GM06990 (cell line): Measurements from ENCODE around the gene GTSF1L.

Source experiments
- DNase-seq: peaks from one replicate; pipeline ENCODE4 v3.0.0-alpha.2; 2011; ENCODE audit not compliant: insufficient read length; ENCODE audit errors: extremely low read depth
- H3K27me3 ChIP-seq: replicated peaks from 2 replicates; pipeline ENCODE4 v1.6.0; 2011; ENCODE audit warnings: low read length; ENCODE audit not compliant: control insufficient read depth, insufficient read depth
- H3K36me3 ChIP-seq: 2 replicates; pipeline ENCODE4 v1.5.1; 2011; ENCODE audit warnings: low read length; ENCODE audit not compliant: control insufficient read depth, insufficient read depth
- H3K4me3 ChIP-seq: replicated peaks from 2 replicates; pipeline ENCODE4 v1.5.1; 2011; ENCODE audit warnings: low read depth, mild to moderate bottlenecking, control low read depth, low read length
- TF ChIP-seq, protein P1 (sequence below): IDR thresholded peaks from 2 replicates; pipeline ENCODE4 v1.5.1; 2011; ENCODE audit warnings: low read length, control low read depth, mild to moderate bottlenecking, inconsistent platforms; ENCODE audit not compliant: insufficient read depth, poor library complexity, severe bottlenecking

GTSF1L gene

DNA sequence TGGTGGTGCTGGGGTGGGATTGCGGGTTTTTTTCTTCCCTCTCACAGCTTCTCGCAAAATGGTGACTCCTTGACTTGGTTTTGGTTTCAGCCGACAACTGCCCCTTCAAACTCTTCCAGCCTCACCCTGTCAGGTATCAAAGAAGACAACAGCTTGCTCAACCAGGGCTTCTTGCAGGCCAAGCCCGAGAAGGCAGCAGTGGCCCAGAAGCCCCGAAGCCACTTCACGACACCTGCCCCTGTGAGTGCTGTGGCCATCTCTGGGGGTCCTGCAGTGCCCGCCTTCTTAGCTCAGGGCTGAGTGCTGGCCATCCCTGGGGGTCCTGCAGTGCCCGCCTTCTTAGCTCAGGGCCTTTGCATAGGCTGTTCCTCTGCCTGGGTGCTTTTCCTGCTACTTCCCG, 11.8 kb downstream of the GTSF1L start:
- Histone ChIP-seq H3K36me3 (peaks cover 40% of the 10 kb centered on the region), H3K27me3 (no peaks in the 10 kb centered on the region), H3K4me3 (no peak overlapping the region)
- DNase-seq: no peak
- TF ChIP-seq, protein P1, sequence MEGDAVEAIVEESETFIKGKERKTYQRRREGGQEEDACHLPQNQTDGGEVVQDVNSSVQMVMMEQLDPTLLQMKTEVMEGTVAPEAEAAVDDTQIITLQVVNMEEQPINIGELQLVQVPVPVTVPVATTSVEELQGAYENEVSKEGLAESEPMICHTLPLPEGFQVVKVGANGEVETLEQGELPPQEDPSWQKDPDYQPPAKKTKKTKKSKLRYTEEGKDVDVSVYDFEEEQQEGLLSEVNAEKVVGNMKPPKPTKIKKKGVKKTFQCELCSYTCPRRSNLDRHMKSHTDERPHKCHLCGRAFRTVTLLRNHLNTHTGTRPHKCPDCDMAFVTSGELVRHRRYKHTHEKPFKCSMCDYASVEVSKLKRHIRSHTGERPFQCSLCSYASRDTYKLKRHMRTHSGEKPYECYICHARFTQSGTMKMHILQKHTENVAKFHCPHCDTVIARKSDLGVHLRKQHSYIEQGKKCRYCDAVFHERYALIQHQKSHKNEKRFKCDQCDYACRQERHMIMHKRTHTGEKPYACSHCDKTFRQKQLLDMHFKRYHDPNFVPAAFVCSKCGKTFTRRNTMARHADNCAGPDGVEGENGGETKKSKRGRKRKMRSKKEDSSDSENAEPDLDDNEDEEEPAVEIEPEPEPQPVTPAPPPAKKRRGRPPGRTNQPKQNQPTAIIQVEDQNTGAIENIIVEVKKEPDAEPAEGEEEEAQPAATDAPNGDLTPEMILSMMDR: no peak

DNA sequence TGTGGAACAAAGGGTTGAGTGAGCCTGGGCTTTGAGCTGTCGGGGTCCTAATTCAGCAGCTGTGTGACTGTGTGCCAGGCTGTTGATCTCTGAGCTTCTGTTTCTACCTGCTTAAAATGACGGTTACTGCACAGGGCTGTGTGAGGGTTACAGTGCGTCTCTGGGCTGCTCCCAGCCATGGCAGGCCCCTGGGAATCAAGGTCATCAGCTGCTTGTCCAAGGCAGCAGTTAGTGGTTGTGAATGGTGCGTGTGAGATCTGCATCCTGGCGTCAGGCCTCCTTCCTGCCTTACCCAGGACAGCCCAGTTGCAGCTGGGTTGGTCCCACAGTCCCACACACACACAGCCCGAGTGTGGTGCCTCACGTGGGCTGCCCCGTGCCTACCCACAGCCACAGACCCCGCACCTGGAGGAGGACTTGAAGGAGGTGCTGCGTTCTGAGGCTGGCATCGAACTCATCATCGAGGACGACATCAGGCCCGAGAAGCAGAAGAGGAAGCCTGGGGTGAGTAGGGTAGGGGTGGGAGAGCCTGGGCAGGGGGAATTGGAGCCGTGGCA, 15.6 kb downstream of the GTSF1L start:
- H3K36me3 ChIP-seq: peaks cover 40% of the 10 kb centered on the region
- H3K27me3 ChIP-seq: no peaks in the 10 kb centered on the region
- DNase-seq: peak; percentile 57
- no peak overlapping the region for H3K4me3 ChIP-seq
- TF ChIP-seq, protein P1: no peak

DNA sequence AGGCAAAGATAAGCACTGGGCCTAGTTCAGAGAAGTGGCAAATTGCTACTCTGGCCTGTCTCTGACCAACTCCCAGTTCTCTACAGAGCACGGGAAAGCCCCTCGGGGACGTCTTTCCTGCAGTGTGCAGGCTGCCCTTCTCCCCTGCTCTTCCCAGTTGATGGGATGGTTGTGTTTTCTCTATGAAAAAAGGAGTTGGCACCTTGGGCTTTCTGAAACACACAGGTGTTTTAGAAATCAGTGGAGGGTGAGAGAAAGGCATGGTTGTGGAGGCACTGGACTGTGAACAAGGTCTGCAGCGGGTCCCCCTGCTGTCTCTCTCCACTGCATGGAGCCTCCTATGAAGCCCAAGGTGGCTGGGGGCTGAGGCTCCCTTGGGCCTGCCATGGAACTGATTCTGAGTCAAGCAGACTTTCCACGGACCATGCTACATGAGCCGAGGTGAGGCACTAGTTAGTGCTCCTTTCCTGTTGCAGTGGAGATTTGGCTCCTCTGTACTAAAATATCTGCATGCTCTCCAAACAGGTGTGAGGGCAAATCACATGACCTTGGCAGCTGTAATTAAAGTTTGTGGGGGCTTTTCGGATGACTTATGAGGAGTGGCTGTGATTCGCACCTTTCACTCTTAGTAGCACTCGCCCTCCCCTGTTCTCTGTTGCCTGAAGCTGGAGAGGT, 16.3 kb downstream of the GTSF1L start:
- no peak overlapping the region for H3K4me3 ChIP-seq
- TF ChIP-seq, protein P1: no peak
- peaks cover 33% of the 10 kb centered on the region for H3K36me3 ChIP-seq
- peak; percentile 81 for DNase-seq
- no peaks in the 10 kb centered on the region for H3K27me3 ChIP-seq

DNA sequence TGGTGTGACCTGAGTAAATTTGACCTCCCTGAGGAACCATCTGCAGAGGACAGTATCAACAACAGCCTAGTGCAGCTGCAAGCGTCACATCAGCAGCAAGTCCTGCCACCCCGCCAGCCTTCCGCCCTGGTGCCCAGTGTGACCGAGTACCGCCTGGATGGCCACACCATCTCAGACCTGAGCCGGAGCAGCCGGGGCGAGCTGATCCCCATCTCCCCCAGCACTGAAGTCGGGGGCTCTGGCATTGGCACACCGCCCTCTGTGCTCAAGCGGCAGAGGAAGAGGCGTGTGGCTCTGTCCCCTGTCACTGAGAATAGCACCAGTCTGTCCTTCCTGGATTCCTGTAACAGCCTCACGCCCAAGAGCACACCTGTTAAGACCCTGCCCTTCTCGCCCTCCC, 24.3 kb downstream of the GTSF1L start:
- H3K4me3 ChIP-seq: no peak overlapping the region
- TF ChIP-seq, protein P1: no peak
- peaks cover 39% of the 10 kb centered on the region for H3K36me3 ChIP-seq
- DNase-seq: no peak
- no peaks in the 10 kb centered on the region for H3K27me3 ChIP-seq

DNA sequence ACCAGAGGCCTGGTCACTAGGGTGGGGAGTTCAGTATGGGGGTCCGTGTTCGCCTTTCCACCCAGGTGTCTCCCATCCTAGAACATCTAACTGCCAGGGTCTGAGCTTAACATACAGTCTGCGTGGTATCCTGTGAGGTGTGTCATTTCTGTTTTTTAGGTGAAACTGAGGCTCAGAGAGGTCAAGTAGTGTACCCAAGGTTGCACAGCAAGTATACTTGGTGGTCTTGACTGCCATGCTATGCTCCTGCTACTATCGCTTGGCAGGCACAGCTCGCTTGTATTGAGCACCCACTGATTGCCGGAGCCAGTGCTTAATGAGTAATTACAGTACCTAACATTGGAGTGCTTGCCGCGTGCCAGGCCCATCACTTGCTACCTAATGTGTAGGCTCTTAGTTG, 26.2 kb downstream of the GTSF1L start:
- Histone ChIP-seq H3K27me3 (no peaks in the 10 kb centered on the region), H3K4me3 (no peak overlapping the region), H3K36me3 (peaks cover 39% of the 10 kb centered on the region)
- TF ChIP-seq, protein P1: no peak
- no peak for DNase-seq
